Body of pancreas (tissue), 4 donors: ENCODE data around the gene WDR82.

Experiments used
- POLR2A ChIP-seq, 3 donors: fragments of 450-650 bp; IDR thresholded peaks; one replicate each; pipeline ENCODE4 v1.6.1; 2016; ENCODE audit warnings: antibody characterized with exemption in 3 of 3, mild to moderate bottlenecking in 2 of 3
- TF ChIP-seq, protein P1 (sequence below), 7 experiments: fragments of 450-650 bp in 4 of 7; fragments of 200-600 bp in 3 of 7; sonication (generic) in 3 of 7; IDR thresholded peaks; one replicate each; pipeline ENCODE4 v1.5.1; 2016 to 2019; ENCODE audit warnings: antibody characterized with exemption in 7 of 7

GRCh38 chr3:52215351-52215750 is 63.1 kb downstream of the WDR82 start:
- TF ChIP-seq, protein P1, sequence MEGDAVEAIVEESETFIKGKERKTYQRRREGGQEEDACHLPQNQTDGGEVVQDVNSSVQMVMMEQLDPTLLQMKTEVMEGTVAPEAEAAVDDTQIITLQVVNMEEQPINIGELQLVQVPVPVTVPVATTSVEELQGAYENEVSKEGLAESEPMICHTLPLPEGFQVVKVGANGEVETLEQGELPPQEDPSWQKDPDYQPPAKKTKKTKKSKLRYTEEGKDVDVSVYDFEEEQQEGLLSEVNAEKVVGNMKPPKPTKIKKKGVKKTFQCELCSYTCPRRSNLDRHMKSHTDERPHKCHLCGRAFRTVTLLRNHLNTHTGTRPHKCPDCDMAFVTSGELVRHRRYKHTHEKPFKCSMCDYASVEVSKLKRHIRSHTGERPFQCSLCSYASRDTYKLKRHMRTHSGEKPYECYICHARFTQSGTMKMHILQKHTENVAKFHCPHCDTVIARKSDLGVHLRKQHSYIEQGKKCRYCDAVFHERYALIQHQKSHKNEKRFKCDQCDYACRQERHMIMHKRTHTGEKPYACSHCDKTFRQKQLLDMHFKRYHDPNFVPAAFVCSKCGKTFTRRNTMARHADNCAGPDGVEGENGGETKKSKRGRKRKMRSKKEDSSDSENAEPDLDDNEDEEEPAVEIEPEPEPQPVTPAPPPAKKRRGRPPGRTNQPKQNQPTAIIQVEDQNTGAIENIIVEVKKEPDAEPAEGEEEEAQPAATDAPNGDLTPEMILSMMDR (IDR thresholded peaks at IDR 0.05): no peak
- TF ChIP-seq POLR2A (IDR thresholded peaks at IDR 0.05): no peak
